ENCODE results near the gene PKDCC.

PKDCC gene

DNA sequence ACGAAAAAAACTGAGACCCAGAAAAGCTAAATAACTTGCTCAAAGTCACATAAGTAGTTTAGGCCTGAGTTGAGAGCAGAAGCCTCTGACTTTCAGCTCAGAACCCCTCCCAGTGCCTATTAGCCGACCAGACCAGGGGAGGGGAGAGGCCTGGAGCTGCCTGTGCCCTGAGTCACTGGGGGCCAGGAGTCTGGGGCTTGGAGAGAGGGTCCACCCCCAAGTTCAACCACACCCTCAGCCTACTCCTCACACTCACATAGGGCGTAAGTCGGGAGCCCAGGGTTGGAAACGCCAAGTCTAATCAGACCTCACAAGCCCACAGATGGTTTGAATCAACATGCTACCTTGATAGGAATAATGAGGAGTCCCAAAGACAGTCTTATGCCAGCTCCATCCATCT lies 12.6 kb upstream of the PKDCC start:
- TF ChIP-seq FOXP2 (optimal IDR thresholded peaks at IDR 0.05; ENCODE audit: control extremely low read depth, extremely low read length, insufficient read depth) (no peak), POLR2AphosphoS5 (IDR thresholded peaks at IDR 0.05; ENCODE audit: borderline replicate concordance, low read depth, low read length) (no peak), EZH2 (IDR thresholded peaks at IDR 0.05) (no peak)
- Histone ChIP-seq H3K9ac (ENCODE audit: insufficient read length) (no peak overlapping the region), H3K4me3 (no peak overlapping the region), H3K9me3 (ENCODE audit: low read depth, low read length) (no peaks in the 10 kb centered on the region), H3K27ac (no peak overlapping the region), H3K36me3 (ENCODE audit: insufficient read depth, low read length) (no peaks in the 10 kb centered on the region)
- DNase-seq (ENCODE audit: low read depth, low spot score), result no peak

- Histone ChIP-seq H3K27ac (no peak overlapping the region), H3K9me3 (ENCODE audit: low read depth, low read length) (no peaks in the 10 kb centered on the region), H3K4me3 (no peak overlapping the region), H3K9ac (ENCODE audit: insufficient read length) (no peak overlapping the region), H3K36me3 (ENCODE audit: insufficient read depth, low read length) (no peaks in the 10 kb centered on the region)
- DNase-seq (ENCODE audit: low read depth, low spot score), result no peak
- no peak for TF ChIP-seq EZH2 (IDR thresholded peaks at IDR 0.05)
- no peak for TF ChIP-seq FOXP2 (optimal IDR thresholded peaks at IDR 0.05; ENCODE audit: control extremely low read depth, extremely low read length, insufficient read depth)
- no peak for TF ChIP-seq POLR2AphosphoS5 (IDR thresholded peaks at IDR 0.05; ENCODE audit: borderline replicate concordance, low read depth, low read length)
Measured at GRCh38 chr2:42036413-42036812, 11.4 kb upstream of the PKDCC start.

DNA sequence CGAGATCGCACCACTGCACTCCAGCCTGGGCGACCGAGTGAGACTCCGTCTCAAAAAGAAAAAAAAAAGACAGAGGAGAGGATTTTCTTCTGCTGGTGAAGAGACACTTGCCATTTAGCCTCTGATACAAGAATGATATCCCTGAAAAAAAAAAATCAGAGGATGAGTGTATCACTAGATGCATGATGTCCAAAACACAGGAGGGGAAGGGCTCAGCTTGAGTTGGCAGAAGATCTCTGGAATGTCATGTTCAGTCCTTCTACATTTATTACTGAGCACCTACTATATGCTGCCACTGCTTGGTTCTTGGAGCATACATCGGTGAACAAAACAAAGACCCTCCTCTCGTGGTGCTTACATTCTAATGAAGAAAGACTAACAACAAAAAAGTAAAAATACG lies 10.9 kb upstream of the PKDCC start:
- TF ChIP-seq EZH2 (IDR thresholded peaks at IDR 0.05), result no peak
- TF ChIP-seq FOXP2 (optimal IDR thresholded peaks at IDR 0.05; ENCODE audit: control extremely low read depth, extremely low read length, insufficient read depth), result no peak
- TF ChIP-seq POLR2AphosphoS5 (IDR thresholded peaks at IDR 0.05; ENCODE audit: borderline replicate concordance, low read depth, low read length), result no peak
- no peak overlapping the region for H3K4me3 ChIP-seq
- H3K9ac ChIP-seq (ENCODE audit: insufficient read length), result no peak overlapping the region
- H3K36me3 ChIP-seq (ENCODE audit: insufficient read depth, low read length), result no peaks in the 10 kb centered on the region
- H3K9me3 ChIP-seq (ENCODE audit: low read depth, low read length), result no peaks in the 10 kb centered on the region
- no peak overlapping the region for H3K27ac ChIP-seq
- no peak for DNase-seq (ENCODE audit: low read depth, low spot score)

- no peak overlapping the region for H3K9ac ChIP-seq (ENCODE audit: insufficient read length)
- TF ChIP-seq FOXP2 (optimal IDR thresholded peaks at IDR 0.05; ENCODE audit: control extremely low read depth, extremely low read length, insufficient read depth) (no peak), POLR2AphosphoS5 (IDR thresholded peaks at IDR 0.05; ENCODE audit: borderline replicate concordance, low read depth, low read length) (no peak), EZH2 (IDR thresholded peaks at IDR 0.05) (no peak)
- no peak for DNase-seq (ENCODE audit: low read depth, low spot score)
- H3K36me3 ChIP-seq (ENCODE audit: insufficient read depth, low read length), result no peaks in the 10 kb centered on the region
- H3K4me3 ChIP-seq, result no peak overlapping the region
- H3K27ac ChIP-seq, result no peak overlapping the region
- H3K9me3 ChIP-seq (ENCODE audit: low read depth, low read length), result no peaks in the 10 kb centered on the region
Measured at GRCh38 chr2:42040643-42041278, 7.1 kb upstream of the PKDCC start.

- Histone ChIP-seq H3K9me3 (ENCODE audit: low read depth, low read length) (no peaks in the 10 kb centered on the region), H3K27ac (no peak overlapping the region), H3K9ac (ENCODE audit: insufficient read length) (no peak overlapping the region), H3K4me3 (no peak overlapping the region), H3K36me3 (ENCODE audit: insufficient read depth, low read length) (no peaks in the 10 kb centered on the region)
- DNase-seq (ENCODE audit: low read depth, low spot score), result no peak
- no peak for TF ChIP-seq EZH2 (IDR thresholded peaks at IDR 0.05)
- no peak for TF ChIP-seq FOXP2 (optimal IDR thresholded peaks at IDR 0.05; ENCODE audit: control extremely low read depth, extremely low read length, insufficient read depth)
- TF ChIP-seq POLR2AphosphoS5 (IDR thresholded peaks at IDR 0.05; ENCODE audit: borderline replicate concordance, low read depth, low read length), result no peak
Measured at GRCh38 chr2:42041377-42042127, 6.3 kb upstream of the PKDCC start.

GRCh38 chr2:42042631-42043355 lies 5.0 kb upstream of the PKDCC start:
- H3K36me3 ChIP-seq (ENCODE audit: insufficient read depth, low read length), result no peaks in the 10 kb centered on the region
- no peak overlapping the region for H3K9ac ChIP-seq (ENCODE audit: insufficient read length)
- no peak for TF ChIP-seq FOXP2 (optimal IDR thresholded peaks at IDR 0.05; ENCODE audit: control extremely low read depth, extremely low read length, insufficient read depth)
- TF ChIP-seq POLR2AphosphoS5 (IDR thresholded peaks at IDR 0.05; ENCODE audit: borderline replicate concordance, low read depth, low read length), result no peak
- TF ChIP-seq EZH2 (IDR thresholded peaks at IDR 0.05), result no peak
- H3K4me3 ChIP-seq, result no peak overlapping the region
- H3K27ac ChIP-seq, result no peak overlapping the region
- no peak for DNase-seq (ENCODE audit: low read depth, low spot score)
- no peaks in the 10 kb centered on the region for H3K9me3 ChIP-seq (ENCODE audit: low read depth, low read length)

GRCh38 chr2:42043789-42044394 lies 3.9 kb upstream of the PKDCC start:
- no peak overlapping the region for H3K9ac ChIP-seq (ENCODE audit: insufficient read length)
- no peak overlapping the region for H3K4me3 ChIP-seq
- no peak for DNase-seq (ENCODE audit: low read depth, low spot score)
- TF ChIP-seq FOXP2 (optimal IDR thresholded peaks at IDR 0.05; ENCODE audit: control extremely low read depth, extremely low read length, insufficient read depth) (no peak), EZH2 (IDR thresholded peaks at IDR 0.05) (no peak), POLR2AphosphoS5 (IDR thresholded peaks at IDR 0.05; ENCODE audit: borderline replicate concordance, low read depth, low read length) (no peak)
- H3K27ac ChIP-seq, result no peak overlapping the region
- no peaks in the 10 kb centered on the region for H3K36me3 ChIP-seq (ENCODE audit: insufficient read depth, low read length)
- no peaks in the 10 kb centered on the region for H3K9me3 ChIP-seq (ENCODE audit: low read depth, low read length)

- H3K4me3 ChIP-seq, result no peak overlapping the region
- DNase-seq (ENCODE audit: low read depth, low spot score), result no peak
- H3K36me3 ChIP-seq (ENCODE audit: insufficient read depth, low read length), result no peaks in the 10 kb centered on the region
- TF ChIP-seq FOXP2 (optimal IDR thresholded peaks at IDR 0.05; ENCODE audit: control extremely low read depth, extremely low read length, insufficient read depth) (no peak), POLR2AphosphoS5 (IDR thresholded peaks at IDR 0.05; ENCODE audit: borderline replicate concordance, low read depth, low read length) (no peak), EZH2 (IDR thresholded peaks at IDR 0.05) (no peak)
- no peak overlapping the region for H3K27ac ChIP-seq
- H3K9me3 ChIP-seq (ENCODE audit: low read depth, low read length), result no peaks in the 10 kb centered on the region
- H3K9ac ChIP-seq (ENCODE audit: insufficient read length), result no peak overlapping the region
Measured at GRCh38 chr2:42044939-42045338, 2.9 kb upstream of the PKDCC start.
